HG03175 (cell line): ENCODE results near the gene RTL1.

Source experiments
- ATAC-seq: cut with Tn5 transposase; IDR thresholded peaks from one replicate; pipeline ENCODE4 v1.9.1; 2021; ENCODE audit warnings: mild to moderate bottlenecking, moderate library complexity; ENCODE audit not compliant: unreplicated experiment

RTL1 gene

GRCh38 chr14:100854435-100854834 is 49.1 kb downstream of the RTL1 start:
- no peak for ATAC-seq

- ATAC-seq = no peak
Measured at GRCh38 chr14:100851946-100852620, 51.4 kb downstream of the RTL1 start.

- no peak for ATAC-seq
Measured at GRCh38 chr14:100851586-100851916, 52.0 kb downstream of the RTL1 start.

- ATAC-seq = peak; percentile 69
Measured at GRCh38 chr14:100850841-100851585, 52.5 kb downstream of the RTL1 start.

- no peak for ATAC-seq
Measured at GRCh38 chr14:100849115-100849781, 54.3 kb downstream of the RTL1 start.

GRCh38 chr14:100846309-100846859 is 57.1 kb downstream of the RTL1 start:
- no peak for ATAC-seq

GRCh38 chr14:100845341-100845740 is 58.2 kb downstream of the RTL1 start:
- no peak for ATAC-seq

GRCh38 chr14:100844846-100845245 is 58.7 kb downstream of the RTL1 start:
- no peak for ATAC-seq

GRCh38 chr14:100844421-100844820 is 59.1 kb downstream of the RTL1 start:
- no peak for ATAC-seq

- ATAC-seq = no peak
Measured at GRCh38 chr14:100844082-100844408, 59.5 kb downstream of the RTL1 start.

GRCh38 chr14:100842799-100843198 is 60.7 kb downstream of the RTL1 start:
- no peak for ATAC-seq

- ATAC-seq = no peak
Measured at GRCh38 chr14:100841761-100842403, 61.6 kb downstream of the RTL1 start.

- no peak for ATAC-seq
Measured at GRCh38 chr14:100841066-100841760, 62.3 kb downstream of the RTL1 start.

- ATAC-seq = no peak
Measured at GRCh38 chr14:100840286-100841065, 63.0 kb downstream of the RTL1 start.

- ATAC-seq = no peak
Measured at GRCh38 chr14:100839681-100840111, 63.8 kb downstream of the RTL1 start.

GRCh38 chr14:100839315-100839585 is 64.3 kb downstream of the RTL1 start:
- ATAC-seq = no peak

- ATAC-seq = no peak
Measured at GRCh38 chr14:100838493-100839314, 64.8 kb downstream of the RTL1 start.

- ATAC-seq = no peak
Measured at GRCh38 chr14:100837805-100838350, 65.6 kb downstream of the RTL1 start.
